HCT116 (cell line): ENCODE data around the gene UPB1. TPM values are rescaled to one million over a fixed set of nuclear protein-coding genes. Genes with fewer than 3 reads are reported as not detected.

Experiments used
- ATAC-seq: fragments of 200-7000 bp; cut with Tn5 transposase; 2 replicates; pipeline ENCODE4 v1.9.1; 2020; ENCODE audit warnings: mild to moderate bottlenecking, moderate library complexity
- BruUV-seq: library from RNA; stranded (reverse); fragments of 400-500 nt; replicated peaks from 2 replicates; lab custom pipeline; 2021; lab: Mats Ljungman, UMichigan
- CTCF ChIA-PET: fragments of 300-600 bp; sonication (Branson Sonifier 250); formaldehyde crosslinking; loops from one replicate; lab custom pipeline; 2021; ENCODE audit warnings: antibody characterized with exemption; lab: Charles Lee
- POLR2A ChIA-PET: fragments of 300-600, 350-600 bp; sonication (Branson Sonifier 250); formaldehyde crosslinking; loops from one replicate; lab custom pipeline; 2021; ENCODE audit warnings: antibody characterized with exemption; lab: Charles Lee
- RAD21 ChIA-PET, 2 experiments: fragments of 300-600 bp; sonication (Branson Sonifier 250); formaldehyde crosslinking; loops; one replicate each; lab custom pipeline; 2023; ENCODE audit warnings: low total read pairs in 2 of 2; ENCODE audit not compliant: uncharacterized antibody in 2 of 2, unreplicated experiment in 2 of 2, low non-redundant PET in 1 of 2; lab: Charles Lee
- DNase-seq: peaks from one replicate; pipeline ENCODE4 v3.0.0-alpha.2; 2010; ENCODE audit warnings: low read depth, low spot score
- H2AFZ ChIP-seq: fragments of 200-600 bp; shearing (Covaris generic), sonication (generic); 2 replicates; pipeline ENCODE4 v1.6.1; 2017; ENCODE audit warnings: low read depth, mixed run types, mixed read lengths, antibody characterized with exemption, low read length; ENCODE audit not compliant: poor library complexity, severe bottlenecking
- H3K27ac ChIP-seq: 2 replicates; pipeline ENCODE4 v1.5.1; 2012; ENCODE audit warnings: low read depth, low read length
- H3K27me3 ChIP-seq: fragments of 200-600 bp; sonication (generic); 2 replicates; pipeline ENCODE4 v1.6.1; 2016; ENCODE audit warnings: mixed run types, low read length, mixed read lengths; ENCODE audit not compliant: insufficient read depth
- H3K36me3 ChIP-seq, 2 experiments: fragments of 200-500 bp in 1 of 2; fragments of 200-600 bp in 1 of 2; sonication (Bioruptor generic) in 1 of 2; sonication (generic) in 1 of 2; 2 replicates each; pipeline versions ENCODE4 v1.5.1 to v1.6.1; 2014 to 2016; ENCODE audit warnings: low read length in 2 of 2, inconsistent platforms in 1 of 2, mixed read lengths in 1 of 2, mixed run types in 1 of 2; ENCODE audit not compliant: insufficient read depth in 2 of 2, control insufficient read depth in 1 of 2
- H3K4me1 ChIP-seq, 2 experiments: fragments of 200-600 bp in 1 of 2; sonication (generic) in 1 of 2; 2 replicates each; pipeline versions ENCODE4 v1.5.1 to v1.6.1; 2012 to 2017; ENCODE audit warnings: low read length in 2 of 2, inconsistent platforms in 1 of 2, mild to moderate bottlenecking in 1 of 2, mixed read lengths in 1 of 2, mixed run types in 1 of 2, moderate library complexity in 1 of 2; ENCODE audit not compliant: insufficient read depth in 2 of 2, control insufficient read depth in 1 of 2
- H3K4me2 ChIP-seq: fragments of 200-600 bp; sonication (generic); 2 replicates; pipeline ENCODE4 v1.6.1; 2017; ENCODE audit warnings: mixed run types, low read length, mixed read lengths
- H3K4me3 ChIP-seq, 2 experiments: fragments of 200-600 bp in 1 of 2; sonication (generic) in 1 of 2; replicated peaks in 1 of 2; 2 replicates each; pipeline ENCODE4 v1.5.1; 2011 to 2016; ENCODE audit warnings: low read length in 2 of 2, control low read depth in 1 of 2, low read depth in 1 of 2, mild to moderate bottlenecking in 1 of 2, mixed read lengths in 1 of 2, mixed run types in 1 of 2
- H3K79me2 ChIP-seq: fragments of 200-600 bp; sonication (generic); 2 replicates; pipeline ENCODE4 v1.6.1; 2017; ENCODE audit warnings: mild to moderate bottlenecking, mixed run types, low read length, moderate library complexity, mixed read lengths; ENCODE audit not compliant: insufficient read depth
- H3K9ac ChIP-seq: fragments of 200-600 bp; sonication (generic); 2 replicates; pipeline ENCODE4 v1.6.1; 2016; ENCODE audit warnings: low read length, mixed read lengths
- H3K9me2 ChIP-seq: fragments of 200-600 bp; sonication (generic), shearing (Covaris generic); 2 replicates; pipeline ENCODE4 v1.6.1; 2017; ENCODE audit warnings: mixed run types, mild to moderate bottlenecking, moderate library complexity; ENCODE audit not compliant: insufficient read depth
- H3K9me3 ChIP-seq, 2 experiments: fragments of 200-500 bp in 1 of 2; fragments of 200-600 bp in 1 of 2; sonication (Bioruptor generic) in 1 of 2; sonication (generic) in 1 of 2; 2 replicates each; pipeline ENCODE4 v1.6.1; 2014 to 2017; ENCODE audit warnings: low read length in 2 of 2, mixed read lengths in 2 of 2, inconsistent platforms in 1 of 2, low read depth in 1 of 2, mild to moderate bottlenecking in 1 of 2, mixed run types in 1 of 2, moderate library complexity in 1 of 2; ENCODE audit not compliant: control insufficient read depth in 1 of 2, insufficient read depth in 1 of 2
- H4K20me1 ChIP-seq: fragments of 200-600 bp; sonication (generic), shearing (Covaris generic); 2 replicates; pipeline ENCODE4 v1.6.1; 2017; ENCODE audit warnings: mixed run types, mild to moderate bottlenecking, moderate library complexity; ENCODE audit not compliant: insufficient read depth
- ATF3 ChIP-seq: IDR thresholded peaks from 2 replicates; pipeline ENCODE4 v1.6.1; 2012
- CEBPB ChIP-seq: IDR thresholded peaks from 2 replicates; pipeline ENCODE4 v1.6.1; 2012; ENCODE audit warnings: low read depth
- CTCF ChIP-seq, 3 experiments: fragments of 200-600 bp in 1 of 3; sonication (generic) in 1 of 3; IDR thresholded peaks in 2 of 3; conservative IDR thresholded peaks in 1 of 3; 2 replicates each; pipeline ENCODE4 v1.5.1; 2012 to 2017; ENCODE audit warnings: low read depth in 2 of 3, low read length in 2 of 3, antibody characterized with exemption in 1 of 3, borderline replicate concordance in 1 of 3, control low read depth in 1 of 3, mild to moderate bottlenecking in 1 of 3, mixed read lengths in 1 of 3, mixed run types in 1 of 3, moderate library complexity in 1 of 3; ENCODE audit not compliant: insufficient read depth in 1 of 3
- EGR1 ChIP-seq: IDR thresholded peaks from 2 replicates; pipeline ENCODE4 v1.6.1; 2012; ENCODE audit warnings: low read depth
- ELF1 ChIP-seq: IDR thresholded peaks from 2 replicates; pipeline ENCODE4 v1.6.1; 2012; ENCODE audit warnings: low read depth, borderline replicate concordance
- EZH2phosphoT487 ChIP-seq: fragments of 200-600 bp; IDR thresholded peaks from 2 replicates; pipeline ENCODE4 v1.6.1; 2018; ENCODE audit warnings: antibody characterized with exemption, borderline replicate concordance
- JUND ChIP-seq: IDR thresholded peaks from 2 replicates; pipeline ENCODE4 v1.6.1; 2012
- POLR2A ChIP-seq: IDR thresholded peaks from 2 replicates; pipeline ENCODE4 v1.7.0; 2011; ENCODE audit warnings: borderline replicate concordance; ENCODE audit not compliant: insufficient read depth, insufficient read length; ENCODE audit errors: extremely low read depth
- POLR2AphosphoS5 ChIP-seq: IDR thresholded peaks from 2 replicates; pipeline ENCODE4 v1.6.1; 2011; ENCODE audit warnings: mild to moderate bottlenecking, low read depth, low read length, moderate library complexity
- RAD21 ChIP-seq: IDR thresholded peaks from 2 replicates; pipeline ENCODE4 v1.6.1; 2012; ENCODE audit warnings: low read depth, mild to moderate bottlenecking
- REST ChIP-seq: IDR thresholded peaks from 2 replicates; pipeline ENCODE4 v1.6.1; 2012; ENCODE audit warnings: low read depth
- SIN3A ChIP-seq: IDR thresholded peaks from 2 replicates; pipeline ENCODE4 v1.6.1; 2012; ENCODE audit warnings: low read depth
- SP1 ChIP-seq: IDR thresholded peaks from 2 replicates; pipeline ENCODE4 v1.6.1; 2012; ENCODE audit warnings: low read depth
- YY1 ChIP-seq: IDR thresholded peaks from 2 replicates; pipeline ENCODE4 v1.6.1; 2011; ENCODE audit warnings: low read length, low read depth, moderate library complexity, mild to moderate bottlenecking; ENCODE audit not compliant: insufficient replicate concordance; ENCODE audit errors: extremely low read depth
- ZBTB33 ChIP-seq: IDR thresholded peaks from 2 replicates; pipeline ENCODE4 v1.6.1; 2011; ENCODE audit warnings: mild to moderate bottlenecking, low read length, moderate library complexity; ENCODE audit not compliant: insufficient replicate concordance; ENCODE audit errors: extremely low read depth
- ZFX ChIP-seq: fragments of 450-650 bp; IDR thresholded peaks from 2 replicates; pipeline ENCODE4 v1.6.1; 2017
- intact Hi-C: fragments of 100-400 bp; cut with micrococcal nuclease; formaldehyde crosslinking; loops from 2 replicates; pipeline ENCODE4 v1.10.0; 2022
- total RNA-seq: library from RNA; stranded (reverse); gene quantifications from one replicate; pipeline ENCODE4 v1.2.1, GENCODE V29; 2021; ENCODE audit not compliant: unreplicated experiment

The UPB1 gene
- total RNA-seq, 1 experiment from 2014 or later, result 0.27 TPM

GRCh38 chr22:24503843-24504338 lies 8.8 kb downstream of the UPB1 start:
- BruUV-seq, result no TSS peak
- CTCF ChIA-PET, result interaction anchor here (1.4 to 2.9 kb wide), 2 partner anchors 17 to 81 kb away, joined by 3 to 23 read pairs; no protein-coding TSS in a partner anchor
- RAD21 ChIA-PET, result no interaction called here
- POLR2A ChIA-PET, result no interaction called here
- Histone ChIP-seq H3K27me3 (no peaks in the 10 kb centered on the region), H3K79me2 (no peaks in the 10 kb centered on the region), H2AFZ (no peak overlapping the region), H3K9me2 (no peaks in the 10 kb centered on the region), H4K20me1 (no peaks in the 10 kb centered on the region), H3K9me3 (no peaks in the 10 kb centered on the region), H3K4me2 (no peak overlapping the region), H3K27ac (no peak overlapping the region), H3K36me3 (no peaks in the 10 kb centered on the region), H3K4me1 (peaks cover 0 to 5% of the 10 kb centered on the region in 2 experiments; a peak in 1 of 4 replicates), H3K9ac (no peak overlapping the region), H3K4me3 (no peak overlapping the region)
- TF ChIP-seq REST (no peak), ZFX (no peak), ZBTB33 (no peak), EZH2phosphoT487 (no peak), CTCF (IDR thresholded peaks at IDR 0.05 in 2 of 3, conservative IDR thresholded peaks at IDR 0.05 in 1 of 3; ENCODE audit: borderline replicate concordance in 1 of 3, insufficient read depth in 1 of 3, low read depth in 2 of 3, low read length in 2 of 3) (no peak), JUND (no peak), POLR2AphosphoS5 (no peak), SP1 (no peak), ELF1 (no peak), SIN3A (no peak), CEBPB (no peak), YY1 (no peak), POLR2A (no peak), RAD21 (no peak), EGR1 (no peak), ATF3 (no peak)
- no peak for ATAC-seq
- intact Hi-C loops, result loop anchor here (1.0 kb wide), 2 partner anchors 83 to 179 kb away; no protein-coding TSS in a partner anchor
- DNase-seq, result no peak
